Transverse colon (tissue), 4 donors: ENCODE results near the gene PNLDC1. TPM values are rescaled to one million over a fixed set of nuclear protein-coding genes. Genes with fewer than 3 reads are reported as not detected.
A peak's percentile ranks its signal among the peaks of the same experiment; 100 is the strongest.
"Not testable (repeated sequence)": the region's sequence is repeated elsewhere in the genome, so short reads cannot be mapped to it uniquely, and the experiment has no call there.

Source experiments
- DNase-seq: peaks from one replicate; pipeline ENCODE4 v3.0.0-alpha.2; 2019
- H3K27ac ChIP-seq, 4 donors: fragments of 200-600 bp; sonication (generic); 2 replicates each; pipeline ENCODE4 v1.5.1; 2016 to 2018; ENCODE audit warnings: inconsistent platforms in 4 of 4
- H3K27me3 ChIP-seq: fragments of 200-600 bp; sonication (generic); 2 replicates; pipeline ENCODE4 v1.5.1; 2017; ENCODE audit warnings: inconsistent platforms
- H3K36me3 ChIP-seq, 4 donors: fragments of 200-600 bp; sonication (generic); 2 replicates each; pipeline ENCODE4 v1.5.1; 2017 to 2019; ENCODE audit warnings: inconsistent platforms in 4 of 4
- H3K4me1 ChIP-seq, 4 donors: fragments of 200-600 bp; sonication (generic); 2 replicates each; pipeline ENCODE4 v1.5.1; 2017 to 2020; ENCODE audit warnings: inconsistent platforms in 4 of 4
- H3K4me3 ChIP-seq, 4 donors: fragments of 200-600 bp; sonication (generic); 1 replicate in 1 of 4; 2 replicates in 3 of 4; pipeline versions ENCODE4 v1.5.1 to v1.6.1; 2017 to 2019; ENCODE audit warnings: inconsistent platforms in 4 of 4
- H3K9me3 ChIP-seq, 2 donors: fragments of 200-600 bp; sonication (generic); 2 replicates each; pipeline ENCODE4 v1.5.1; 2017 to 2019; ENCODE audit warnings: inconsistent platforms in 2 of 2
- EP300 ChIP-seq: sonication (generic); formaldehyde crosslinking; IDR thresholded peaks from one replicate; pipeline ENCODE4 v1.6.1; 2017; ENCODE audit warnings: antibody characterized with exemption, low read depth
- POLR2A ChIP-seq: fragments of 450-650 bp; IDR thresholded peaks from one replicate; pipeline ENCODE4 v1.6.1; 2016; ENCODE audit warnings: antibody characterized with exemption, mild to moderate bottlenecking, moderate library complexity
- POLR2AphosphoS5 ChIP-seq, 3 donors: sonication (generic); formaldehyde crosslinking; IDR thresholded peaks; one replicate each; pipeline ENCODE4 v1.6.1; 2016; ENCODE audit warnings: antibody characterized with exemption in 3 of 3
- WGBS, 2 donors: methylation state at CpG; one replicate each; pipeline ENCODE4 v1.1.5; 2018; ENCODE audit warnings: low coverage in 1 of 2; 5-methylcytosine and 5-hydroxymethylcytosine counted together
- in situ Hi-C, 4 donors: fragments of 200-750 bp; cut with MboI; loops; one replicate each; pipeline versions ENCODE4 v1.15.0 to v1.15.1; 2017; ENCODE audit warnings: low sequenced_read_pairs in 3 of 4, low pct_ligation_motif_present in 1 of 4, low pct_unique_long_range_greater_than_20kb in 1 of 4
- intact Hi-C: fragments of 100-400 bp; cut with DNase I; formaldehyde crosslinking; loops from one replicate; pipeline ENCODE4 v1.15.1; 2023; ENCODE audit warnings: low total_unique reads
- total RNA-seq, 4 donors: library from RNA; depleted of rRNA; stranded (reverse); fragments of >200 nt; gene quantifications; one replicate each; pipeline ENCODE4 v1.1.0, GENCODE V29; 2016
- TF ChIP-seq, protein P1 (sequence below), 5 experiments: fragments of 200-600 bp in 3 of 5; fragments of 450-650 bp in 2 of 5; sonication (generic) in 3 of 5; IDR thresholded peaks; 1 replicate in 2 of 5; 2 replicates in 3 of 5; pipeline ENCODE4 v1.5.1; 2016 to 2017; ENCODE audit warnings: antibody characterized with exemption in 5 of 5, inconsistent platforms in 3 of 5, mild to moderate bottlenecking in 2 of 5, moderate library complexity in 1 of 5

Gene PNLDC1
- total RNA-seq, 4 donors from 2014 or later: 1.5 TPM; not detected in 3

DNA sequence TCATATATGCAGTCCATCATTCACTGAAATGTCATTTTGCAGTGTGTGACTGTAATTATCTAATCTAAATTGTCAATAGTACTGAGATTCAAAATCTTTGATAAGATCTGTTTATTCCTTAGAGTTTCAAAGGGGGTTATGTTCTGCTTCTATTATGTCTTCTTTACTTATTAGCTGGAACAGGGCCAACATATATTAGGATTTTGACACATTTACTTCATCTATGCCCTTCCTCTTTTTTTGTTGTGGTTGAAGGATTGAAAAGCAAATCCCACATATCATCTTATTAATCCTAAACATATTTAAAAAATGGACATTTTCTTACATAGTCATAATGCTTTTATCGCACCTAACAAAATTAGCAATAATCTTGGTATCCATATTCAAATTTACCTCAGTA lies 60.4 kb downstream of the PNLDC1 start:
- DNase-seq: no peak
- Histone ChIP-seq H3K27ac (no peak overlapping the region), H3K9me3 (no peaks in the 10 kb centered on the region), H3K4me3 (no peak overlapping the region), H3K36me3 (no peaks in the 10 kb centered on the region), H3K27me3 (peaks cover 16% of the 10 kb centered on the region), H3K4me1 (no peaks in the 10 kb centered on the region)
- 93 to 98% methylated on average over 1 of the region's 1 CpG for WGBS, 2 donors
- TF ChIP-seq EP300 (no peak), POLR2A (no peak), POLR2AphosphoS5 (IDR thresholded peaks at IDR 0.05) (no peak)
- TF ChIP-seq, protein P1, sequence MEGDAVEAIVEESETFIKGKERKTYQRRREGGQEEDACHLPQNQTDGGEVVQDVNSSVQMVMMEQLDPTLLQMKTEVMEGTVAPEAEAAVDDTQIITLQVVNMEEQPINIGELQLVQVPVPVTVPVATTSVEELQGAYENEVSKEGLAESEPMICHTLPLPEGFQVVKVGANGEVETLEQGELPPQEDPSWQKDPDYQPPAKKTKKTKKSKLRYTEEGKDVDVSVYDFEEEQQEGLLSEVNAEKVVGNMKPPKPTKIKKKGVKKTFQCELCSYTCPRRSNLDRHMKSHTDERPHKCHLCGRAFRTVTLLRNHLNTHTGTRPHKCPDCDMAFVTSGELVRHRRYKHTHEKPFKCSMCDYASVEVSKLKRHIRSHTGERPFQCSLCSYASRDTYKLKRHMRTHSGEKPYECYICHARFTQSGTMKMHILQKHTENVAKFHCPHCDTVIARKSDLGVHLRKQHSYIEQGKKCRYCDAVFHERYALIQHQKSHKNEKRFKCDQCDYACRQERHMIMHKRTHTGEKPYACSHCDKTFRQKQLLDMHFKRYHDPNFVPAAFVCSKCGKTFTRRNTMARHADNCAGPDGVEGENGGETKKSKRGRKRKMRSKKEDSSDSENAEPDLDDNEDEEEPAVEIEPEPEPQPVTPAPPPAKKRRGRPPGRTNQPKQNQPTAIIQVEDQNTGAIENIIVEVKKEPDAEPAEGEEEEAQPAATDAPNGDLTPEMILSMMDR (IDR thresholded peaks at IDR 0.05): no peak
- intact Hi-C loops (no loop called here), in situ Hi-C loops (loop anchor here (10.0 to 25.0 kb wide), 2 partner anchors 594 to 602 kb away; no protein-coding TSS in a partner anchor)

DNA sequence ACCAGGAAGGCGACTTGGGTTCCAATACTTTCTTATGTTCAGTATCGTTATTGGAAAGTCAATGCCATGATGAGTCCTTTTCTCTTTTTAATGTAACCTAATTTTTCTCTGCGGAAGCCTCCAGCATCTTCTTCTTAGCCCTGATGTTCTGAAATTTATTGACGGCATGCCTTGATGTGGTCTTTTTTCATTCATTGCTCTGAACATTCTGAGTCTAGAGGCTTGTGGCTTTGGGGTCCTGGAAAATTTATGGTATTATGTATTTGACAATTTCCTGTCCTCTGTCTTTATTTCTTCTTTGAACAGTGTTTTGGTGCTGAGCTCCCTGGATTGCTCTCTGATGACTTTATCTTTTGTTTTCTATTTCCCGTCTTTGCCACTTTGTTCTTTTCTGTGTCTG lies 62.0 kb downstream of the PNLDC1 start:
- Histone ChIP-seq H3K27me3 (peaks cover 16% of the 10 kb centered on the region), H3K4me1 (no peaks in the 10 kb centered on the region), H3K9me3 (no peaks in the 10 kb centered on the region), H3K4me3 (no peak overlapping the region), H3K36me3 (no peaks in the 10 kb centered on the region), H3K27ac (no peak overlapping the region)
- no peak for DNase-seq
- in situ Hi-C loops (loop anchor here (10.0 to 25.0 kb wide), 2 partner anchors 593 to 600 kb away; no protein-coding TSS in a partner anchor), intact Hi-C loops (no loop called here)
- 75 to 77% methylated on average over 4 to 5 of the region's 5 CpGs for WGBS, 2 donors
- TF ChIP-seq, protein P1 (IDR thresholded peaks at IDR 0.05): no peak
- TF ChIP-seq POLR2A (no peak), EP300 (no peak), POLR2AphosphoS5 (IDR thresholded peaks at IDR 0.05) (no peak)

DNA sequence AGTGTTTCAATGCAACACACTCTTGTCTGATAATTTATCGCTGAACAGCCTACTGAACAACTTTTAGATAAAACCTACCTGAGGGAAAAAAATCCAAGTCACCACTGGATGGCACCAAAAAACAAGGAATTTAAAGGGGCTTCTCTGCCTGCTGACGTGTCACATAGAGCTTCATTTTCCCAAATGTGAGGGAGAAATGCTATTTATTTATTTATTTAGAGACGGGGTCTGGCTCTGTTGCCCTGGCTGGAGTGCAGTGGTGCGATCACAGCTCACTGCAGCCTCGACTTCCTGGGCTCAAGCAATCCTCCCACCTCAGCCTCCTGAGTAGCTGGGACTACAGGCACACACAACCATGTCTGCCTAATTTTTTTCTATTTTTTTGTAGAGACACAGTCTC lies 63.3 kb downstream of the PNLDC1 start:
- TF ChIP-seq, protein P1 (IDR thresholded peaks at IDR 0.05): peak; percentile 35 to 55 (median 45)
- H3K27ac ChIP-seq, H3K4me3 ChIP-seq, H3K4me1 ChIP-seq, H3K9me3 ChIP-seq, H3K27me3 ChIP-seq, intact Hi-C loops, H3K36me3 ChIP-seq: not testable (repeated sequence)
- 10 to 30% methylated on average over 4 to 5 of the region's 5 CpGs for WGBS, 2 donors
- peak; percentile 34 for DNase-seq
- in situ Hi-C loops: loop anchor here (10.0 to 25.0 kb wide), 2 partner anchors 591 to 599 kb away; no protein-coding TSS in a partner anchor

DNA sequence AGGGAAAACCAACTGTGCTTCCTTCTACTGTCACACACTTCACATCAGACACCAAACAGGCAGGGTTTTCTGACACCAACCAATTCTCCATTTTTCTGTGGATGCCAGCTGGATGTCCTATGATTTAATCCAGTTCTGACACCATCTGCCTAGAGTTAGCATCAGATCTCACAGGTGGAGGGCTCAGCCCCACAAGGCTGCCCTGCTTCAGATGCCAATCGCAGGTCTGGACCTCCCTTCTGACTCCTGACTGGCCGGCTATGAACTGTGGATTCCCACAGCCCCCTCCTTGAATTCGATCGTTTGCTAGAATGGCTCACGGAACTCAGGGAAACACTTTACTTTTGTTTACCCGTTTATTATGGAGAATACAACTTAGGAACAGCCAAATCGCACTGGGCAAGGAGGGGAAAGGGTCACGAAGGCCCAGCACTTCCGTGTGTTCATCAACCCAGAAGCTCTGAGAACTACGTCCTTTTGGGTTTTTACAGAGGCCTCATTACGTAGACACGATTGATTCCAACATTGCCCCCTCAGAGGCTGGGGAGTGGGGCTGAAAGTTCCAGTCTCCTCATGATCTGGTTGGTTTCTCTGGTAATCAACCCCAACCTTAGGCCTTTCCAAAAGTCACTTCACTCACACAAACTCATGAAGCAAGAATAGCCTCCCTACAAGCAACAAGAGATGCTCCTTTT lies 65.3 kb downstream of the PNLDC1 start:
- Histone ChIP-seq H3K4me1 (no peaks in the 10 kb centered on the region), H3K27ac (no peak overlapping the region), H3K36me3 (no peaks in the 10 kb centered on the region), H3K27me3 (peaks cover 8% of the 10 kb centered on the region), H3K4me3 (no peak overlapping the region), H3K9me3 (no peaks in the 10 kb centered on the region)
- no peak for DNase-seq
- WGBS, 2 donors: 85 to 90% methylated on average over 8 to 12 of the region's 12 CpGs
- TF ChIP-seq EP300 (no peak), POLR2AphosphoS5 (IDR thresholded peaks at IDR 0.05) (no peak), POLR2A (no peak)
- TF ChIP-seq, protein P1 (IDR thresholded peaks at IDR 0.05): no peak
- intact Hi-C loops: no loop called here
- in situ Hi-C loops: loop anchor here (10.0 to 25.0 kb wide), 2 partner anchors 589 to 597 kb away; no protein-coding TSS in a partner anchor
